Osteoblast (primary cell): ENCODE data around the gene PLXNA4. TPM values are rescaled to one million over a fixed set of nuclear protein-coding genes. Genes with fewer than 3 reads are reported as not detected.

Experiments
- DNase-seq: peaks from one replicate; pipeline ENCODE4 v3.0.0; 2011; ENCODE audit warnings: low spot score, mixed read lengths; ENCODE audit not compliant: insufficient read length; ENCODE audit errors: missing footprints
- H2AFZ ChIP-seq: 2 replicates; pipeline ENCODE4 v1.6.0; 2011; ENCODE audit warnings: mild to moderate bottlenecking, low read length
- H3K27ac ChIP-seq: 2 replicates; pipeline ENCODE4 v1.5.1; 2011; ENCODE audit warnings: mild to moderate bottlenecking, low read depth, low read length, moderate library complexity
- H3K27me3 ChIP-seq: 2 replicates; pipeline ENCODE4 v1.6.0; 2012; ENCODE audit warnings: mild to moderate bottlenecking, control low read depth, inconsistent platforms, low read length, moderate library complexity; ENCODE audit not compliant: insufficient read depth
- H3K36me3 ChIP-seq: 2 replicates; pipeline ENCODE4 v1.5.1; 2011; ENCODE audit warnings: mild to moderate bottlenecking, low read length, control low read depth, moderate library complexity; ENCODE audit not compliant: insufficient read depth
- H3K4me1 ChIP-seq: 2 replicates; pipeline ENCODE4 v1.5.1; 2011; ENCODE audit warnings: mild to moderate bottlenecking, low read length, control low read depth, moderate library complexity; ENCODE audit not compliant: insufficient read depth
- H3K4me2 ChIP-seq: 2 replicates; pipeline ENCODE4 v1.6.0; 2011; ENCODE audit warnings: mild to moderate bottlenecking, low read length; ENCODE audit not compliant: insufficient read depth
- H3K4me3 ChIP-seq: fragments of 200-600 bp; sonication (generic); 3 replicates; pipeline ENCODE4 v1.5.1; 2012; ENCODE audit warnings: mild to moderate bottlenecking, low read length, inconsistent platforms; ENCODE audit not compliant: insufficient read depth
- H3K79me2 ChIP-seq: 2 replicates; pipeline ENCODE4 v1.6.0; 2012; ENCODE audit warnings: mild to moderate bottlenecking, low read length, control low read depth, inconsistent platforms; ENCODE audit not compliant: insufficient read depth
- H3K9me3 ChIP-seq: 2 replicates; pipeline ENCODE4 v1.5.1; 2011; ENCODE audit warnings: low read depth, low read length, control low read depth
- H4K20me1 ChIP-seq: 2 replicates; pipeline ENCODE4 v1.6.0; 2012; ENCODE audit warnings: mild to moderate bottlenecking, low read length, control low read depth; ENCODE audit not compliant: insufficient read depth
- total RNA-seq: library from RNA; depleted of rRNA; stranded (reverse); fragments of >200 nt; gene quantifications from 2 replicates; pipeline ENCODE4 v1.2.3, GENCODE V29; 2012
- TF ChIP-seq, protein P1 (sequence below): IDR thresholded peaks from 2 replicates; pipeline ENCODE4 v1.5.1; 2011; ENCODE audit warnings: mild to moderate bottlenecking, low read depth, low read length, moderate library complexity; ENCODE audit errors: extremely low read depth

Gene PLXNA4
- total RNA-seq, 1 donor = 4.3 TPM

DNA sequence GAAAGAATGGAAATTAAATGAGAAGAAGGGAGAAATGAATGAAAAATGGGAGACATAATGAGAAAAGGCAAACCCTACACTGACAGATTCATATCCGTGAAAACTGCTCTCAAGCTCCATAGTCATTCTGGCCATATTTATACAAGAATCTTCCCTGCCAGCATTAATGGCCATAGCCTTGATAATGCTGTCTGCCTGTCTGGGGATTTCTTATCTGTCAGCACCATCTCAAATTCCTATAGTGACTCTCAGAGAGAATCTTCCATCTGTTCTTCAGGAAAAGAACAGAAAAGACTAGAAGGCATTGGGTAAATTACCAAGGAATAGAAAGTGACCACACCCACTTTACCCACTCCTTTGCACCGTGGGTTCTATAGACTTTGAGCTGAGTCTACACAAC lies 295.9 kb downstream of the PLXNA4 start:
- no peak for DNase-seq
- H4K20me1 ChIP-seq = peaks cover 3% of the 10 kb centered on the region
- H3K79me2 ChIP-seq = no peaks in the 10 kb centered on the region
- TF ChIP-seq, protein P1, sequence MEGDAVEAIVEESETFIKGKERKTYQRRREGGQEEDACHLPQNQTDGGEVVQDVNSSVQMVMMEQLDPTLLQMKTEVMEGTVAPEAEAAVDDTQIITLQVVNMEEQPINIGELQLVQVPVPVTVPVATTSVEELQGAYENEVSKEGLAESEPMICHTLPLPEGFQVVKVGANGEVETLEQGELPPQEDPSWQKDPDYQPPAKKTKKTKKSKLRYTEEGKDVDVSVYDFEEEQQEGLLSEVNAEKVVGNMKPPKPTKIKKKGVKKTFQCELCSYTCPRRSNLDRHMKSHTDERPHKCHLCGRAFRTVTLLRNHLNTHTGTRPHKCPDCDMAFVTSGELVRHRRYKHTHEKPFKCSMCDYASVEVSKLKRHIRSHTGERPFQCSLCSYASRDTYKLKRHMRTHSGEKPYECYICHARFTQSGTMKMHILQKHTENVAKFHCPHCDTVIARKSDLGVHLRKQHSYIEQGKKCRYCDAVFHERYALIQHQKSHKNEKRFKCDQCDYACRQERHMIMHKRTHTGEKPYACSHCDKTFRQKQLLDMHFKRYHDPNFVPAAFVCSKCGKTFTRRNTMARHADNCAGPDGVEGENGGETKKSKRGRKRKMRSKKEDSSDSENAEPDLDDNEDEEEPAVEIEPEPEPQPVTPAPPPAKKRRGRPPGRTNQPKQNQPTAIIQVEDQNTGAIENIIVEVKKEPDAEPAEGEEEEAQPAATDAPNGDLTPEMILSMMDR = no peak
- no peak overlapping the region for H3K27ac ChIP-seq
- peaks cover 3% of the 10 kb centered on the region for H3K27me3 ChIP-seq
- no peaks in the 10 kb centered on the region for H3K36me3 ChIP-seq
- H3K4me3 ChIP-seq = no peak overlapping the region
- H3K4me2 ChIP-seq = no peak overlapping the region
- H3K9me3 ChIP-seq = no peaks in the 10 kb centered on the region
- no peaks in the 10 kb centered on the region for H3K4me1 ChIP-seq
- H2AFZ ChIP-seq = no peak overlapping the region

DNA sequence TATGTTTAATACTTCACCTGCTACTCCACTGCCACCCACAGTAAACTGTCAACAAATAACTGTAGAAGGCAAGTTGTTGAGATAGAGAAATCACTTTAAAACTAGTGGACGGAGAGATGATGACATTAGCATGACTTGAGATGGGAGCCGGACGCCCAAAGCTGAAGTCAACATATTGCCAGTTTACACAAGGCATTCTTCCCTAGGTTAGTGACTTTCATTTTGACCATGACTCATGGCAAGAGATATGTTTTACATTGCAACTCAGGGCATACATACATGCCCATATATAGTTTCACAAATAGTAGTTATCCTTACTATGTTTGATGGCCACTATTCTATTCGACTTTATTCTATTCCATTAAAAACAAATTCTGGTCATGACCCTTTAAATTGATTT lies 296.6 kb downstream of the PLXNA4 start:
- Histone ChIP-seq H3K79me2 (no peaks in the 10 kb centered on the region), H4K20me1 (peaks cover 3% of the 10 kb centered on the region), H3K9me3 (no peaks in the 10 kb centered on the region), H2AFZ (no peak overlapping the region), H3K27me3 (peaks cover 3% of the 10 kb centered on the region), H3K4me2 (no peak overlapping the region), H3K36me3 (no peaks in the 10 kb centered on the region), H3K4me3 (no peak overlapping the region), H3K4me1 (no peaks in the 10 kb centered on the region), H3K27ac (no peak overlapping the region)
- TF ChIP-seq, protein P1 = no peak
- no peak for DNase-seq

DNA sequence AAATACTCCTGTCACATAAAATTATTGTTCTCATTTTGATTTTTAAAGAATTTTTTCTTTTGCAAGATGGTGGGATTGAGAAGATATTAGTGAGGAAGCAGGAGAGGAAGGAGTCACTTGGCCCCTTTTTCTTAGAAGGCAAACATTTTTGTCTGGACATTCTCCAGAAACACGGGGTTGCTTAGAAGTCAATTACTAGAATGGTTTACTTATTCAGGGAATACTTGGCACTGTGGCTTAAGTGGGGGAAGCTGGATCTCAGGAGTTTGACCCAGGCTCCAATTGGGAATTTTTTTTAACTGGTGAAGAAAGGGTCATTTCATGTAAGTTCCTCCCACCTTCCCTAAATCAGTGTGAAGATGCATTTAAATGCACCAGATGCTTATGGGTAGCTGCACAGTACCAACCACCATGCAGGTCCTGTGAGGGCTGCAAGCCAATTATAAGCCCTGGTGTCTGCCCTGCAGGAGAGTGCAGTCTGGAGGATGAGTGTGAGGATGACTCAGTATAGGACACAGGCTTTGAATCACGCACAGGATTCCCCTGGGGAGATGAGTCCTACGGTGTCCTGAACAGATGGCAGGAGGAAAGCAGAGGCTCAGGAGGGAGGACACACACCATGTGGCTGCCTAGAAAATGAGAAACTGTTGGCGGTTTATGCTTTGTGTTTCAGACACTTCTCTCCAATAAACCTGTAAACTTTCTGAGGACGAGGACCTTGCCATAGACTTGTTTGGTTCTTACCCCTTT lies 299.1 kb downstream of the PLXNA4 start:
- Histone ChIP-seq H3K4me3 (no peak overlapping the region), H4K20me1 (peaks cover 3% of the 10 kb centered on the region), H3K4me2 (no peak overlapping the region), H3K4me1 (no peaks in the 10 kb centered on the region), H2AFZ (no peak overlapping the region), H3K27ac (no peak overlapping the region), H3K79me2 (no peaks in the 10 kb centered on the region), H3K9me3 (no peaks in the 10 kb centered on the region), H3K36me3 (no peaks in the 10 kb centered on the region), H3K27me3 (peaks cover 3% of the 10 kb centered on the region)
- TF ChIP-seq, protein P1 = no peak
- no peak for DNase-seq

DNA sequence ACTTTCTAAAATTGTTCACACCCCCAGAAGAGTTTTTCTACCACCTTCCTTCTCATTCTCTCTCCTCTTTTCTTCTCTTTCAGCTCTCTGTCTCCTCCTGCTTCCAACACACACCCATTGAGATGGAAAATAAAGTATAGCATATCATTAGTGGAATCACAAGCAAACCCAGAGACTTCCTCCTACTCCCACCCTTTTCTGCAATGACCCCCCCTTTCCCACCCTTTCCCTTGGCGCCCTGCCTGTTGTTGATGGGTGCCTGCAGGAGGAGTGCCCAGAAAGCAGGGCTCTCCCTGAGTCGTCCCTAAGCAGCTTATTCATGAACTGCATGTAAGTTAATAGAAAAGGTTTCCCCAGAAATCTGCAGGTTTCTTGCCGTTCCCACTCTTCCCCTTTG lies 300.0 kb downstream of the PLXNA4 start:
- Histone ChIP-seq H3K4me1 (no peaks in the 10 kb centered on the region), H3K79me2 (no peaks in the 10 kb centered on the region), H3K36me3 (no peaks in the 10 kb centered on the region), H3K4me3 (no peak overlapping the region), H4K20me1 (peaks cover 3% of the 10 kb centered on the region), H3K9me3 (no peaks in the 10 kb centered on the region), H3K27me3 (peaks cover 3% of the 10 kb centered on the region), H3K27ac (no peak overlapping the region), H3K4me2 (no peak overlapping the region), H2AFZ (no peak overlapping the region)
- no peak for DNase-seq
- TF ChIP-seq, protein P1 = no peak
